Common myeloid progenitor, CD34-positive (primary cell): ENCODE data around the gene MAFF.
"Not testable (repeated sequence)": the region's sequence is repeated elsewhere in the genome, so short reads cannot be mapped to it uniquely, and the experiment has no call there.

Experiments used
- CTCF ChIA-PET: fragments of 350-600 bp; sonication (Branson Sonifier 250); formaldehyde crosslinking; loops from one replicate; lab custom pipeline; 2021; ENCODE audit warnings: antibody characterized with exemption; lab: Charles Lee
- POLR2A ChIA-PET: fragments of 350-600 bp; sonication (Branson Sonifier 250); formaldehyde crosslinking; loops from one replicate; lab custom pipeline; 2021; ENCODE audit warnings: antibody characterized with exemption; lab: Charles Lee
- DNase-seq, 3 donors: peaks; one replicate each; pipeline versions ENCODE4 v3.0.0 to v3.0.0-alpha.2; 2013
- H3K27ac ChIP-seq, 2 experiments: 1 replicate in 1 of 2; 2 replicates in 1 of 2; pipeline ENCODE4 v1.7.0; 2013; ENCODE audit warnings: inconsistent platforms in 2 of 2, low read length in 2 of 2, mild to moderate bottlenecking in 2 of 2, low read depth in 1 of 2, moderate library complexity in 1 of 2; ENCODE audit not compliant: severe bottlenecking in 2 of 2, insufficient read depth in 1 of 2, poor library complexity in 1 of 2
- H3K27me3 ChIP-seq, 5 experiments: replicated peaks in 2 of 5; 1 replicate in 3 of 5; 2 replicates in 2 of 5; pipeline versions ENCODE4 v1.6.1 to v1.7.0; 2013; ENCODE audit warnings: low read length in 4 of 5, mild to moderate bottlenecking in 2 of 5, moderate library complexity in 2 of 5, inconsistent platforms in 1 of 5; ENCODE audit not compliant: insufficient read depth in 5 of 5, control insufficient read depth in 4 of 5
- H3K36me3 ChIP-seq, 4 experiments: 1 replicate in 2 of 4; 2 replicates in 2 of 4; pipeline versions ENCODE4 v1.6.1 to v1.7.0; 2013; ENCODE audit warnings: low read length in 3 of 4, control low read depth in 1 of 4, mild to moderate bottlenecking in 1 of 4; ENCODE audit not compliant: control insufficient read depth in 4 of 4, insufficient read depth in 4 of 4
- H3K4me1 ChIP-seq, 4 experiments: 1 replicate in 3 of 4; 2 replicates in 1 of 4; pipeline versions ENCODE4 v1.6.1 to v1.7.1; 2013; ENCODE audit warnings: low read length in 3 of 4, mild to moderate bottlenecking in 3 of 4, control low read depth in 1 of 4, inconsistent platforms in 1 of 4, moderate library complexity in 1 of 4; ENCODE audit not compliant: control insufficient read depth in 4 of 4, insufficient read depth in 4 of 4; ENCODE audit errors: control extremely low read depth in 1 of 4
- H3K4me3 ChIP-seq, 7 experiments: 1 replicate in 4 of 7; 2 replicates in 3 of 7; pipeline versions ENCODE4 v1.5.1 to v1.7.0; 2013; ENCODE audit warnings: mild to moderate bottlenecking in 7 of 7, low read length in 6 of 7, moderate library complexity in 6 of 7, inconsistent platforms in 2 of 7, low read depth in 2 of 7, control low read depth in 1 of 7; ENCODE audit not compliant: insufficient read depth in 4 of 7, control insufficient read depth in 1 of 7; ENCODE audit errors: extremely low read depth in 1 of 7
- H3K9me3 ChIP-seq, 5 experiments: 1 replicate in 4 of 5; 2 replicates in 1 of 5; pipeline versions ENCODE4 v1.6.1 to v1.7.1; 2013; ENCODE audit warnings: low read length in 4 of 5, mild to moderate bottlenecking in 2 of 5, inconsistent platforms in 1 of 5, low read depth in 1 of 5, moderate library complexity in 1 of 5; ENCODE audit not compliant: control insufficient read depth in 4 of 5, insufficient read depth in 2 of 5; ENCODE audit errors: control extremely low read depth in 1 of 5
- WGBS: methylation state at CpG from one replicate; pipeline ENCODE4 v1.1.5; 2013; ENCODE audit not compliant: insufficient coverage; 5-methylcytosine and 5-hydroxymethylcytosine counted together

Gene MAFF

DNA sequence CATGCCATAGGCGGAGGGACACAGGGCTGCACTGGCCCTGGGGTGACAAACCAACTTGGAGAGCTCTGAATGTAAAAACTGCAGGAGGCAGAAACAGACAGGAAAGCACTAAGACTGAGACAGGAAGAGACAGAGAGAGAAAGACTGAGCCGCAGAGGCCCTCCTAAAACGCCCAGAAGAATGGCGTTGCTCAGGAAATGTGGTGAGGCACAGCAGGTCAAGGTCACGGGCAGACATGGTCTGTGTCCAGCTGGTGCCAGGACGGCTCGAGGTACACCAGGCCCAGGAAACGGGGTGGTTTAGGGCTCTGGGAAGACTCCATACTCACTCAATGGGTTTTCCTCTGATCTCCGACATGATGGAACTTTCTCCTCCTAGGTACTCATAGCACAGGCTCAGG is 29.1 kb downstream of the MAFF start:
- Histone ChIP-seq H3K27me3 (no peaks in the 10 kb centered on the region), H3K4me1 (peaks cover 0 to 11% (median 8%) of the 10 kb centered on the region in 4 experiments), H3K36me3 (peaks cover 2 to 48% (median 32%) of the 10 kb centered on the region in 4 experiments), H3K27ac (no peak overlapping the region), H3K9me3 (no peaks in the 10 kb centered on the region), H3K4me3 (no peak overlapping the region)
- no peak for DNase-seq
- 77% methylated on average over 9 of the region's 9 CpGs for WGBS
- CTCF ChIA-PET = interaction anchor here (0.8 to 4.5 kb wide), 21 partner anchors 9 to 182 kb away, joined by 3 to 44 read pairs (median 4); no protein-coding TSS in a partner anchor
- POLR2A ChIA-PET = no interaction called here

GRCh38 chr22:38232196-38232595 is 30.4 kb downstream of the MAFF start:
- no peaks in the 10 kb centered on the region for H3K9me3 ChIP-seq
- no peak for DNase-seq
- peaks cover 0 to 11% (median 8%) of the 10 kb centered on the region in 4 experiments for H3K4me1 ChIP-seq
- ChIA-PET CTCF (interaction anchor here (1.2 to 3.0 kb wide), 2 partner anchors 117 to 180 kb away, joined by 3 to 12 read pairs; no protein-coding TSS in a partner anchor), POLR2A (no interaction called here)
- no peak overlapping the region for H3K4me3 ChIP-seq
- H3K27me3 ChIP-seq = no peaks in the 10 kb centered on the region
- H3K36me3 ChIP-seq = peaks cover 2 to 52% (median 32%) of the 10 kb centered on the region in 4 experiments
- 95% methylated on average over 8 of the region's 8 CpGs for WGBS
- H3K27ac ChIP-seq = no peak overlapping the region

DNA sequence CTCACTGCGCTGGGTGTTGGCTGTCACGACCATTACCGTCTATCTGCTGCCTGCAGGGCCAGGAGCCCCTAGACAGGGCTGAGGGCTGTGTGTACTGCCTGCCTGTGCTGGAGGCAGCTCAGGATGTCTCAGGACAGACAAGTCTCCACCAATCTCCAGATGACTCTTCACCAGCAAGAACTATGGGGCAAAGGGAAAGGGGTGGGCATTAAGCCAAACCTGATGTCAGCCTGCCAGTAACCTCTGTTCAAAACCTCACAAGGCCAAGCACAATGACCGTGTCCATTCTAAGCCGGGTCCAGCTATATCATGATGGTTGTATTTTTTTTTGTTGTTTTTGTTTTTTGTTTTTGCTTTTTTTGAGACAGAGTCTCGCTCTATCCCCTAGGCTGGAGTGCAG is 31.6 kb downstream of the MAFF start:
- Histone ChIP-seq H3K27me3 (no peaks in the 10 kb centered on the region), H3K9me3 (no peaks in the 10 kb centered on the region), H3K4me1 (peaks cover 0 to 11% (median 8%) of the 10 kb centered on the region in 4 experiments), H3K36me3 (peaks cover 2 to 54% (median 29%) of the 10 kb centered on the region in 4 experiments), H3K27ac (no peak overlapping the region), H3K4me3 (no peak overlapping the region)
- ChIA-PET POLR2A (no interaction called here), CTCF (interaction anchor here (0.9 kb wide), 1 partner anchor 117 kb away, joined by 3 read pairs; no protein-coding TSS in a partner anchor)
- 100% methylated on average over 4 of the region's 6 CpGs for WGBS
- no peak for DNase-seq

DNA sequence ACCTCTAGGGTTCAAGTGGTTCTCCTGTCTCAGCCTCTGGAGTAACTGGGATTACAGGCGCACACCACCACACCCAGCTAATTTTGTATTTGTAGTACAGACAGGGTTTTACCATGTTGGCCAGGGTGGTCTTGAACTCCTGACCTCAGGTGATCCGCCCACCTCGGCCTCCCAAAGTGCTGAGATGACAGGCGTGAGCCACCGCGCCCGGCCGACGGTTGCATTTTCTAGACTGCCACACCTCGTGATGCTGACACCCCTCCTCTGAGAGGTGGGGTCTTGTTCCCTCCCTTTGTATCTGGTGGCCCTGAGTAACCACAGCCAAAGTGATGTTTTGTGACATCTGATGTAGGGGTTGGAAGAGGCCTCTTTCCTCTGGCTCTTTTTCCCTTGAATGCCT is 32.1 kb downstream of the MAFF start:
- peaks cover 2 to 54% (median 27%) of the 10 kb centered on the region in 4 experiments for H3K36me3 ChIP-seq
- peaks cover 0 to 11% (median 8%) of the 10 kb centered on the region in 4 experiments for H3K4me1 ChIP-seq
- CTCF ChIA-PET = interaction anchor here (0.9 to 1.1 kb wide), 2 partner anchors 117 to 131 kb away, joined by 3 read pairs; no protein-coding TSS in a partner anchor
- H3K27me3 ChIP-seq, H3K27ac ChIP-seq, H3K9me3 ChIP-seq, H3K4me3 ChIP-seq, DNase-seq, POLR2A ChIA-PET: not testable (repeated sequence)
- 100% methylated on average over 10 of the region's 10 CpGs for WGBS

GRCh38 chr22:38235240-38235850 is 33.6 kb downstream of the MAFF start:
- 97% methylated on average over 14 of the region's 14 CpGs for WGBS
- H3K27me3 ChIP-seq = no peaks in the 10 kb centered on the region
- CTCF ChIA-PET = interaction anchor here (1.1 kb wide), 1 partner anchor 133 kb away, joined by 3 read pairs; no protein-coding TSS in a partner anchor
- POLR2A ChIA-PET = no interaction called here
- no peak overlapping the region for H3K27ac ChIP-seq
- DNase-seq = no peak
- H3K4me1 ChIP-seq = peaks cover 0 to 7% (median 6%) of the 10 kb centered on the region in 4 experiments
- peaks cover 2 to 56% (median 27%) of the 10 kb centered on the region in 4 experiments for H3K36me3 ChIP-seq
- no peak overlapping the region for H3K4me3 ChIP-seq
- no peaks in the 10 kb centered on the region for H3K9me3 ChIP-seq

- peaks cover 0 to 5% (median 2%) of the 10 kb centered on the region in 4 experiments for H3K4me1 ChIP-seq
- 95% methylated on average over 8 of the region's 8 CpGs for WGBS
- ChIA-PET POLR2A (no interaction called here), CTCF (no interaction called here)
- DNase-seq = no peak
- H3K36me3 ChIP-seq = peaks cover 2 to 41% (median 21%) of the 10 kb centered on the region in 4 experiments
- H3K27ac ChIP-seq = no peak overlapping the region
- H3K27me3 ChIP-seq = no peaks in the 10 kb centered on the region
- no peaks in the 10 kb centered on the region for H3K9me3 ChIP-seq
- no peak overlapping the region for H3K4me3 ChIP-seq
Observed at GRCh38 chr22:38236786-38237185, 35.0 kb downstream of the MAFF start.

DNA sequence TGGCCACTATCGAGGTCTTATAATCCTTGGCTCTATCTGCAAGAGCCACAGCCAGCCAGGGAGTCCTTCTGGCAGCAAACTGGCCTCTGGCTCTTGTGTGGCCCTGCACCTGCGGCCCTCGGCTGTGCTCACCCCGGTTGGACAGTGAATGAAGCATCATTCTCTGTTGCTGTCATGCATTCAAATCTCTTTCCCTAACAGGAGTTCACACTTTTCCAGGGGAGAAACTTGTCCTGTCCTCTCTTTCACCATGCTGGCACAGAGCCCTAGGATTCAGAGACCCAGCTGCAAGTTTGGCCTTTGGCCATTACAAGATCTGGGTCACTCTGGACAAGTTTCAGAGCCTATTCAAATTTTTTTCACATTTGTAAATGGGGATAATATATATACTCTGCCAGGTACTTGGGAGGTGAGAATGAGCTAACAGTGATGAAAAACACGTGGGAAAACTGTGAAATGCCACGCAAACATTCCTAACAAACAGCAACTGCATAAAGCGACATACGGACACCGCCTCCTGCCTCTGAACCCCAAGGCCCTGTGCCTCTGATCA is 36.8 kb downstream of the MAFF start:
- Histone ChIP-seq H3K27me3 (no peaks in the 10 kb centered on the region), H3K4me1 (peaks cover 0 to 5% (median 2%) of the 10 kb centered on the region in 4 experiments), H3K4me3 (no peak overlapping the region), H3K36me3 (peaks cover 2 to 25% (median 21%) of the 10 kb centered on the region in 4 experiments), H3K27ac (no peak overlapping the region), H3K9me3 (no peaks in the 10 kb centered on the region)
- ChIA-PET CTCF (no interaction called here), POLR2A (no interaction called here)
- no peak for DNase-seq
- WGBS = 99% methylated on average over 9 of the region's 9 CpGs
